DND-41 (cell line): ENCODE measurements around the gene TP53RK.

Source experiments
- EZH2 ChIP-seq: IDR thresholded peaks from 3 replicates; pipeline ENCODE4 v1.6.1; 2012; ENCODE audit warnings: borderline replicate concordance, low read depth, mild to moderate bottlenecking, moderate library complexity, low read length, inconsistent platforms; ENCODE audit not compliant: severe bottlenecking
- TF ChIP-seq, protein P1 (sequence below): IDR thresholded peaks from 2 replicates; pipeline ENCODE4 v1.5.1; 2012; ENCODE audit warnings: borderline replicate concordance, low read length, moderate library complexity, mild to moderate bottlenecking; ENCODE audit not compliant: poor library complexity, severe bottlenecking; ENCODE audit errors: extremely low read depth

GRCh38 chr20:46635514-46636136 is 53.6 kb downstream of the TP53RK start:
- TF ChIP-seq, protein P1, sequence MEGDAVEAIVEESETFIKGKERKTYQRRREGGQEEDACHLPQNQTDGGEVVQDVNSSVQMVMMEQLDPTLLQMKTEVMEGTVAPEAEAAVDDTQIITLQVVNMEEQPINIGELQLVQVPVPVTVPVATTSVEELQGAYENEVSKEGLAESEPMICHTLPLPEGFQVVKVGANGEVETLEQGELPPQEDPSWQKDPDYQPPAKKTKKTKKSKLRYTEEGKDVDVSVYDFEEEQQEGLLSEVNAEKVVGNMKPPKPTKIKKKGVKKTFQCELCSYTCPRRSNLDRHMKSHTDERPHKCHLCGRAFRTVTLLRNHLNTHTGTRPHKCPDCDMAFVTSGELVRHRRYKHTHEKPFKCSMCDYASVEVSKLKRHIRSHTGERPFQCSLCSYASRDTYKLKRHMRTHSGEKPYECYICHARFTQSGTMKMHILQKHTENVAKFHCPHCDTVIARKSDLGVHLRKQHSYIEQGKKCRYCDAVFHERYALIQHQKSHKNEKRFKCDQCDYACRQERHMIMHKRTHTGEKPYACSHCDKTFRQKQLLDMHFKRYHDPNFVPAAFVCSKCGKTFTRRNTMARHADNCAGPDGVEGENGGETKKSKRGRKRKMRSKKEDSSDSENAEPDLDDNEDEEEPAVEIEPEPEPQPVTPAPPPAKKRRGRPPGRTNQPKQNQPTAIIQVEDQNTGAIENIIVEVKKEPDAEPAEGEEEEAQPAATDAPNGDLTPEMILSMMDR = no peak
- TF ChIP-seq EZH2 = no peak
